ENCODE results near the gene SCRT2. TPM values are rescaled to one million over a fixed set of nuclear protein-coding genes. Genes with fewer than 3 reads are reported as not detected.
A peak's percentile ranks its signal among the peaks of the same experiment; 100 is the strongest.

The SCRT2 gene
- total and polyA plus RNA-seq, 2 of the 8 experiments (the other 6 are each of a cell fraction or from before 2014, with no cell fraction given) = 0.12 to 0.34 TPM

DNA sequence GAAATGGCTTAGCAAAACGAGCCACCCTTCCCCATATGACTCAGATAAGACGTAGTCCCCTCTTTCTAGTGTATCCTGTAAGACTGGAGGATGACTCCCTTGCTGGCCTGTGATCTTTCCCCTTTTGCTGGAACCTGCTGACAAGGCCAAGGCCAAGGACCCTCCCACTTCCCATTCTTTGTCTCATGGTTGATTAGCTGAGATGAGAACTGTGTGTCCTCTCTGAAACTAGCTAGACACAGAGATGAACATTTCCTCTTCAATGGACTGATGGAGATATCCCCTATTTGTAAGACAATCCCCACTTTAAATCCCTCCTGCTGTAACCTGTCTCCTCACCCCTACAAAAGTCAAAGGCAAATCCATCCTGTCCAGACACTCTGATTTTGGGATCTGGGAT lies 33.4 kb upstream of the SCRT2 start:
- ChIA-PET CTCF (ENCODE audit: partially characterized antibody) (interaction anchor here (0.7 to 1.8 kb wide), 7 partner anchors 9 to 63 kb away, joined by 3 to 8 read pairs (median 6); no protein-coding TSS in a partner anchor), POLR2A (ENCODE audit: partially characterized antibody) (interaction anchor here (0.6 to 1.4 kb wide), 3 partner anchors 28 to 33 kb away, joined by 3 to 4 read pairs (median 3); partner anchors contain the start of gene SCRT2)
- Histone ChIP-seq H3K27ac (ENCODE audit: low read depth, low read length) (no peak overlapping the region), H2BK120ac (replicated peaks; ENCODE audit: low read depth, low read length) (no peak overlapping the region), H4K91ac (replicated peaks; ENCODE audit: insufficient read length, low read length) (no peak overlapping the region), H3K9ac (replicated peaks in 1 of 4; ENCODE audit: extremely low read depth in 1 of 4, low read depth in 3 of 4, low read length in 3 of 4) (no peak overlapping the region; a peak in 1 of 7 replicates), H3K4me1 (replicated peaks in 1 of 4; ENCODE audit: control insufficient read depth in 3 of 4, insufficient read depth in 4 of 4, low read length in 3 of 4) (peaks cover 0 to 8% (median 2%) of the 10 kb centered on the region in 4 experiments; a peak in 1 of 7 replicates), H3K18ac (ENCODE audit: extremely low read depth, low read length) (no peak overlapping the region), H4K8ac (ENCODE audit: extremely low read depth, insufficient read depth, low read length) (no peak overlapping the region), H3K4me3 (ENCODE audit: extremely low read depth in 1 of 4, insufficient read depth in 2 of 4, low read depth in 3 of 4, low read length in 4 of 4) (peak overlapping the region in 1 of 4 experiments; percentile 75; a peak in 2 of 8 replicates), H3K79me1 (ENCODE audit: low read depth, low read length) (no peaks in the 10 kb centered on the region), H2BK12ac (ENCODE audit: low read depth, low read length) (no peak overlapping the region), H4K5ac (ENCODE audit: insufficient read length, low read depth, low read length) (no peak overlapping the region), H3K4ac (replicated peaks; ENCODE audit: insufficient read length, low read depth, low read length) (no peak overlapping the region), H3K56ac (replicated peaks; ENCODE audit: insufficient read length, low read depth, low read length) (no peak overlapping the region), H4K20me1 (replicated peaks in 1 of 2; ENCODE audit: control insufficient read depth in 1 of 2, insufficient read depth in 2 of 2, low read length in 2 of 2) (no peaks in the 10 kb centered on the region), H3K27me3 (replicated peaks in 1 of 4; ENCODE audit: control insufficient read depth in 3 of 4, extremely low read depth in 1 of 4, insufficient read depth in 3 of 4, low read length in 3 of 4) (peaks cover 1 to 13% (median 11%) of the 10 kb centered on the region in 4 experiments), H3K9me3 (ENCODE audit: insufficient read depth in 2 of 2, low read depth in 1 of 2, low read length in 1 of 2) (peaks cover 8 to 14% of the 10 kb centered on the region in 2 experiments; a peak in 2 of 4 replicates), H3K23ac (ENCODE audit: insufficient read length) (no peak overlapping the region), H3K14ac (ENCODE audit: insufficient read length) (no peak overlapping the region), H2BK5ac (ENCODE audit: low read depth, low read length) (no peak overlapping the region), H3K79me2 (ENCODE audit: control insufficient read depth in 1 of 2, insufficient read depth in 2 of 2, low read length in 2 of 2) (no peaks in the 10 kb centered on the region), H2BK20ac (ENCODE audit: low read length) (no peak overlapping the region), H2BK15ac (ENCODE audit: low read length) (peak overlapping the region; percentile 67; the same call in 1 of the 2 replicates), H2AFZ (ENCODE audit: low read length) (no peak overlapping the region), H3K36me3 (ENCODE audit: control insufficient read depth in 2 of 4, insufficient read depth in 4 of 4, low read length in 3 of 4) (no peaks in the 10 kb centered on the region), H3K23me2 (ENCODE audit: low read depth, low read length) (peaks cover 2% of the 10 kb centered on the region; the same call in 1 of the 2 replicates), H3K4me2 (ENCODE audit: insufficient read depth in 1 of 2, low read depth in 2 of 2, low read length in 2 of 2) (peak overlapping the region in 1 of 2 experiments; percentile 65; a peak in 1 of 4 replicates), H2AK5ac (ENCODE audit: low read depth, low read length) (no peak overlapping the region)
- no peak for DNase-seq (ENCODE audit: low read depth in 1 of 2, low spot score in 2 of 2)
- no peak for FAIRE-seq
- WGBS, 2 experiments (ENCODE audit: extremely low coverage in 1 of 2, insufficient coverage in 1 of 2, insufficient read length in 1 of 2, insufficient replicate concordance in 2 of 2, low coverage in 1 of 2, low lambda C conversion rate in 2 of 2, missing lambda C conversion rate in 1 of 2) = 78% methylated on average over 2 of the region's 2 CpGs; no CpG with 5 or more reads in 1 of the 2 experiments
- TF ChIP-seq ATF3 (IDR thresholded peaks at IDR 0.05; ENCODE audit: insufficient read depth, low read depth, low read length) = no peak
- TF ChIP-seq RXRA (IDR thresholded peaks at IDR 0.05; ENCODE audit: insufficient read depth, low read depth, low read length) = no peak
- TF ChIP-seq CHD2 (IDR thresholded peaks at IDR 0.05; ENCODE audit: low read length) = no peak
- no peak for TF ChIP-seq CHD1 (IDR thresholded peaks at IDR 0.05; ENCODE audit: low read depth, low read length)
- no peak for TF ChIP-seq SP2 (IDR thresholded peaks at IDR 0.05; ENCODE audit: low read length)
- no peak for TF ChIP-seq RFX5 (IDR thresholded peaks at IDR 0.05; ENCODE audit: borderline replicate concordance, low read depth, low read length)
- TF ChIP-seq CREB1 (IDR thresholded peaks at IDR 0.05) = no peak
- no peak for TF ChIP-seq TAF7 (optimal IDR thresholded peaks at IDR 0.05; ENCODE audit: borderline replicate concordance, low read depth, low read length)
- no peak for TF ChIP-seq RAD21 (IDR thresholded peaks at IDR 0.05 in 1 of 2, conservative IDR thresholded peaks at IDR 0.05 in 1 of 2; ENCODE audit: low read depth in 2 of 2, low read length in 2 of 2)
